Lower leg skin (tissue), 4 donors: Measurements from ENCODE around the gene TECTA. TPM values are rescaled to one million over a fixed set of nuclear protein-coding genes. Genes with fewer than 3 reads are reported as not detected.

Experiments used
- DNase-seq, 2 donors: peaks; one replicate each; pipeline ENCODE4 v3.0.0-alpha.2; 2019; ENCODE audit warnings: low spot score in 2 of 2
- H3K4me3 ChIP-seq: fragments of 200-600 bp; sonication (generic); 2 replicates; pipeline ENCODE4 v1.5.1; 2017; ENCODE audit warnings: mild to moderate bottlenecking, low read depth; ENCODE audit not compliant: poor library complexity, severe bottlenecking
- CTCF ChIP-seq, 3 donors: fragments of 450-650 bp; IDR thresholded peaks; one replicate each; pipeline ENCODE4 v1.5.1; 2016; ENCODE audit warnings: antibody characterized with exemption in 3 of 3, mild to moderate bottlenecking in 3 of 3, moderate library complexity in 2 of 3
- POLR2A ChIP-seq, 2 donors: fragments of 450-650 bp; IDR thresholded peaks; one replicate each; pipeline ENCODE4 v1.6.1; 2016 to 2017; ENCODE audit warnings: antibody characterized with exemption in 2 of 2, mild to moderate bottlenecking in 1 of 2, moderate library complexity in 1 of 2
- WGBS, 2 donors: methylation state at CpG; one replicate each; pipeline ENCODE4 v1.1.5; 2018; 5-methylcytosine and 5-hydroxymethylcytosine counted together
- intact Hi-C: fragments of 100-400 bp; cut with DNase I; formaldehyde crosslinking; loops from one replicate; pipeline ENCODE4 v1.15.0; 2023; ENCODE audit warnings: low total_unique reads
- total RNA-seq, 4 donors: library from RNA; depleted of rRNA; stranded (reverse); fragments of >200 nt; gene quantifications; one replicate each; pipeline ENCODE4 v1.1.0, GENCODE V29; 2016

TECTA gene
- total RNA-seq, 4 donors from 2014 or later, result 0.08 to 1.2 (median 0.20) TPM

DNA sequence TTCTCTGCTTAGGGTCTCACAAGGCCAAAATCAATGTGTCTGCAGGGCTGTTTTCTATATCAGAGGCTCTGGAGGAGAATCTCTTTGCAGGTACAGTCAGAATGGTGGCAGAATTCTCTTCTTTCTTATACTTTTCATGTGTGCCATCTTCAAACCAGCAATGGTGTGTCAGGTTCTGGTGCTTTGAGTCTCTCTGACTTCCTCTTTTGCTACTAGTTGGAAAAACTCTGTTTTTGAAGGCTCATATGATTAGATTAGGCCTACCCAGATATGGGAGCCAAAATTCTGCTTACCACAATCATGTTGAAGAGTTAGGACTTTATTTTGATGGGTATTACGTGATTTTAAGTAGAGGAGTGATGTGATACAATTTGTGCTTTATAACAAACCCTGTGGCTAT lies 18.8 kb upstream of the TECTA start:
- TF ChIP-seq CTCF (IDR thresholded peaks at IDR 0.05) (no peak), POLR2A (IDR thresholded peaks at IDR 0.05) (no peak)
- 85 to 91% methylated on average over 1 of the region's 1 CpG for WGBS, 2 donors
- DNase-seq, result no peak
- H3K4me3 ChIP-seq, result no peak overlapping the region
- intact Hi-C loops, result no loop called here

DNA sequence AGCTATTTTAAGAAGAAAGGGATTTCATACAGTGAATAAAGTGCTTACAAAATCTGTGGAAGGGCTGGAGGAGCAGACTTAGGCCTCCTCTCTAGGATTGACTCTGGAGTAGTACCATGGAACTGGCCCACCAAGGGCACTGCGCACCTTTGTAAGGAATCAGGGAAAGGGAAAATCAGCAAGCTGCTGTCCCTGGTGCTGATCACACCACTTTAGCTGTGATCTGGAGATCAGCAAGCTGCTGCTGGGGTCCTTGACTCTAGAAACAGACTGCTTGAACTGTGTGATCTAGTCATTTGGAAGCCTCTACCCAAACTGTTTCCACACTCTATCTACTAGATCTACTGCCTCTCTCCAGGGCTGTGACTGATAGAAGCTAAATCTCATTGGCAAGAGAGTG lies 18.4 kb upstream of the TECTA start:
- DNase-seq, result no peak
- TF ChIP-seq POLR2A (IDR thresholded peaks at IDR 0.05) (no peak), CTCF (IDR thresholded peaks at IDR 0.05) (no peak)
- WGBS, 2 donors, result 94 to 100% methylated on average over 1 of the region's 1 CpG
- no peak overlapping the region for H3K4me3 ChIP-seq
- intact Hi-C loops, result no loop called here

DNA sequence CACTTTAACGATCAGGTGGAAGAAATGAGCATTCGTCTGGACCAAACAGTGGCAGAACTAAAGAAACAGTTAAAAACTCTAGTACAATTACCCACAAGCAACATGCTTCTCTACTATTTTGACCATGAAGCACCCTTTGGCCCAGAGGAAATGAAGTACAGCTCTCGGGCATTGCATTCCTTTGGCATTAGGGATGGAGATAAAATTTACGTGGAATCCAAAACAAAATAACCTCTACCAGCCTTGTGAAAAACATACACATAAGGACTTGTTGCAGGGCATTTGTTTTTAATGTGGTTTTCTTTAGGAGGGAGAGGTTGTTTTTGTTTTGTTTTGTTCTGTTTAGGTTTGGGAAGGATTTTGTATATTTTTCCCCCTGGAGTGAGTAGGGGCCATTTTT lies 14.2 kb upstream of the TECTA start:
- no peak for DNase-seq
- H3K4me3 ChIP-seq, result no peak overlapping the region
- intact Hi-C loops, result no loop called here
- TF ChIP-seq POLR2A (IDR thresholded peaks at IDR 0.05), result no peak
- TF ChIP-seq CTCF (IDR thresholded peaks at IDR 0.05), result no peak
- 82 to 96% methylated on average over 4 of the region's 4 CpGs for WGBS, 2 donors

DNA sequence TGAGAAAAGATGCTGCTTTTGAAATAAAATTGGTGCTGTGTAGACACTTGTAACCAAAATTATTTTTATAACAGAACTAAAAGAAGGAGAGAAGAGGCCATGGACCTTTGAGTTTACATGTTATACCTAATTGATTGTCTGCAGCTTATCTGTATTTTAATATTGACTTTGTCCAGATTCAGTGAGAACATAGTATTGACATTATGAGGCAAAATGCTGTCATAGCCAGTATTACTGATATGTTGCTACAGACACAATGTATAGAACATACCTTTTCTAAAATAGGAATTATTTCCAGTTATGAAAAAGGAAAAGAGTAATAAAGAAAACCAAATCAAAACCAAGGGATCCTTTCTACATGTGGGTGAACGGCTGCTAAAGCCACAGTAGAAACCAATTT lies 11.5 kb upstream of the TECTA start:
- H3K4me3 ChIP-seq, result no peak overlapping the region
- intact Hi-C loops, result no loop called here
- TF ChIP-seq CTCF (IDR thresholded peaks at IDR 0.05) (no peak), POLR2A (IDR thresholded peaks at IDR 0.05) (no peak)
- WGBS, 2 donors, result 93 to 95% methylated on average over 1 of the region's 1 CpG
- DNase-seq, result no peak

- no peak for DNase-seq
- WGBS, 2 donors, result 93 to 99% methylated on average over 5 of the region's 5 CpGs
- H3K4me3 ChIP-seq, result no peak overlapping the region
- TF ChIP-seq POLR2A (IDR thresholded peaks at IDR 0.05) (no peak), CTCF (IDR thresholded peaks at IDR 0.05) (no peak)
- intact Hi-C loops, result no loop called here
Observed at GRCh38 chr11:121090145-121090721, 10.8 kb upstream of the TECTA start.

- no peak overlapping the region for H3K4me3 ChIP-seq
- intact Hi-C loops, result no loop called here
- no peak for TF ChIP-seq POLR2A (IDR thresholded peaks at IDR 0.05)
- TF ChIP-seq CTCF (IDR thresholded peaks at IDR 0.05), result no peak
- no peak for DNase-seq
- 84 to 86% methylated on average over 3 of the region's 3 CpGs for WGBS, 2 donors
Observed at GRCh38 chr11:121091492-121092152, 9.4 kb upstream of the TECTA start.
